ENCODE measurements around the gene CHCHD6.

Gene CHCHD6

DNA sequence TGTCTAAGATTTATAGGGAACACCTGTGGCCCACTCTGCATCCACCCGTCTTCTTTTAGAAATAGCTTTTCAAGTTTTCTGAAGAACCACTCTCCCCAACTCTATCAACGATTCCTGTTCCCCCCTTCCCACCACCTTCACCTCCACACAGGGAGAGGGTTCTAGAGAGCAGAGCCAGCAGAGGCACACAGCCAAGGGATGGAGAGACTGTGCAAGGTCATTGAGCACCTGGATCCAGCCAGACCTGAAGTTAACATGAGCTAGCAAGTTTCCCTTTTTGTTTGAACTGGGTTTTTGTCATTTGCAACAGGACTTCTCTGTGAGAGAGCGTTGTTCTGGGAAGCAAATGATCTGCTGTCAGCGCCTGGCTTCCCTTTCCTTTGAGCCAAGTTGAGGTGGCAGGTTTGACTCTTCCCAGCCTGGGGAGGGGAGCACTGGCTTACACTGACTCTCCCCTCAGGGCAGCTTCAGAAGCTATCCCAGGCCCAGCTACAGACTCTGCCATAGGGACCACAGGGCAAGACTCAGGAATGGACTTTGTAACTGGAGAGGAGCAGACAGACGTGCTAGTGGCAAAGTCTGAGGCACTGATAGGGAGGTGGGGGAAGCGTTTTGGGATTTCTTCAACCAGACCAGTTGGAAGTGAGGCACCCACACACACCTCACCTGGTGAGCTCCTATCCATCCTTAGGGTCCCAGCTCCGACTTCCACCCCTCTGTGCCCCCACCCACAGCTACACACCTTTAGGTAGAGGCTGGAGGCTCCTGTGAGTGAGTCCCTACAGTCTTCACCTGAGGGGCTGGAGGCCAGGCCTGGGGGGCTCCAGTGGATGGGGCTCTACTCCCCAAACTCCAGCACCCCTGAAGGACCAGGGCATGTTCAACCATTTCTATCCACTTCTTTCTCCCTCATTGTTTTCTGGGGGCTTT lies 259.5 kb downstream of the CHCHD6 start:
- FAIRE-seq: no peak

DNA sequence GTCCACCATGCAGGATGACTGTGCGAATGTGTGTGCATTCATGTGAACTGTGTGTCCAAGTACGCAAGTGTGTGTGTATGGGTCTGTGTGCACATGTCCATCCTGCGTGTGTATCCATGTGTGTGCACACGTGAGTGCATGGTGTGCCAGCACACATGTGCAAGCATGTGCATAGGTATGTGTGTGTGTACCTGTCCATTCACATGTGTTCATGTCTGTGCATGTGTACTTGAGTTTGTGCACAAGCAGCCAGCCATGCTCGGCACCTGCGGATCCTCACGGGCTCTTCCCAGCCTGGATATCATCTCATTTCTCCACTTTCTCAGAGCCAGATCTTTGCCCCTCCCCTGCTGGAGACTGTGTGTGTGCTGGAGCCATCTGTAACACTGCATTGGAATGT lies 260.2 kb downstream of the CHCHD6 start:
- no peak for FAIRE-seq

DNA sequence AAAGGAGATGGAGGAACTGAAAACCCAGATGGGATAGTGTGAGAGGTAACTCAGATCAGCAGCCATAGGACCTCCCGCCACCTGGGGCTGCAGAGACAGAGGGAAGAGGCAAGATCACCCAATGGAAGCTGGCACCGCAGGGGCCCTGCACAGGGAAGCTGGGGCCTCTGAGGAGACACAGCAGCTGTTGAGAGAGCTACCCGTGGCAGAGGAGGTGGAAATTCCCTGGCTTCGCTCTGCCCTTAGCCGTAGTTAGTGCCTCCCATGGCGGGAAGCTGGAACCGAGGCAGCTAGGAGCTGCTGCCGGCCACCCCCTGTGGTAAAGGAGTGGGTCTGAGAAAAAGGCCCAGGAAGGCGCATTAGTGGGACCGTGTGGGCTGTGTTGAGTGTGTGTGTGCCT lies 260.9 kb downstream of the CHCHD6 start:
- FAIRE-seq: no peak

DNA sequence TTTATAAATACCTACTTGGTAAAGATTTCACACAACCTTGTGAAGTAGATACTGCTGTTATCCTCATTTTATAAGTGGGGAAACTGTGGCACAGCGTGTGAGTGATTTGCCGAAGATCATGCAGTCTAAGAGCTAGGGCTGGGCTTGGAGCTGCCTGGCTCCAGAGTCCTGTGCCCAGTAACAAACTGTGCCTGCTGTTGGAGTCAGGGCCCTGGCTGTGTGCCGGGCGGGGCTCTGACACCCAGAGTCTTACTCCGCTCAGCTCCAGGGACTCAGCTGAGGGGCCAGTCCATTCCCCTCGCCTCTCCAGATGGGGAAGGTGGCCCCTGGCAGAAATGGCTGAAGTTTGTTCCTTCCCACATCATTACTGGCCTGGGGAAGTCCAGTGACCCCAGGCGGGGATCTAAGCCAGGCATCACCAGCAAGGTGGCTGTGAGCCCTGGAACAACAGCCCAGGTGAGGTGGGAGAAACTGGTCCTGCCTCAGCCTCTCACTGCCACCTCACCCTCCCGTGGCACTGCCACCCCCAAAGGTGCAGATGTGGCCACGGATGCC lies 261.6 kb downstream of the CHCHD6 start:
- FAIRE-seq: no peak

DNA sequence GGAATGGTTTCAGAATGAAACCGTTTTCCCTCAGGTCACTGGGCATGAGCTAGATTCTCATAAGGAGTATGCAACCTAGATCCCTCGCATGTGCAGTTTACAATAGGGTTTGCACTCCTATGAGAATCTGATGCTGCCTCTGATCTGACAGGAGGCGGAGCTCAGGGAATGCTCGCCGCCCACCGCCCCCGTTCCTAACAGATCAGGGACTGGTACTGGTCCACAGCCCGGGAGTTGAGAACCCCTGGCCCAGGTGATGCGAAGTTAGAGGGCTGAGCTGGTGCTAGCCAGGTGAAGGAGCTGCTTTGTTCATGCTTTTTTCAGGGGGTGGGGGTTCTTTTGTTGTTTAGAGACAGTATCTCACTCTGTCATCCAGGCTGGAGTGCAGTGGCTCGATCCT lies 263.3 kb downstream of the CHCHD6 start:
- FAIRE-seq: no peak

DNA sequence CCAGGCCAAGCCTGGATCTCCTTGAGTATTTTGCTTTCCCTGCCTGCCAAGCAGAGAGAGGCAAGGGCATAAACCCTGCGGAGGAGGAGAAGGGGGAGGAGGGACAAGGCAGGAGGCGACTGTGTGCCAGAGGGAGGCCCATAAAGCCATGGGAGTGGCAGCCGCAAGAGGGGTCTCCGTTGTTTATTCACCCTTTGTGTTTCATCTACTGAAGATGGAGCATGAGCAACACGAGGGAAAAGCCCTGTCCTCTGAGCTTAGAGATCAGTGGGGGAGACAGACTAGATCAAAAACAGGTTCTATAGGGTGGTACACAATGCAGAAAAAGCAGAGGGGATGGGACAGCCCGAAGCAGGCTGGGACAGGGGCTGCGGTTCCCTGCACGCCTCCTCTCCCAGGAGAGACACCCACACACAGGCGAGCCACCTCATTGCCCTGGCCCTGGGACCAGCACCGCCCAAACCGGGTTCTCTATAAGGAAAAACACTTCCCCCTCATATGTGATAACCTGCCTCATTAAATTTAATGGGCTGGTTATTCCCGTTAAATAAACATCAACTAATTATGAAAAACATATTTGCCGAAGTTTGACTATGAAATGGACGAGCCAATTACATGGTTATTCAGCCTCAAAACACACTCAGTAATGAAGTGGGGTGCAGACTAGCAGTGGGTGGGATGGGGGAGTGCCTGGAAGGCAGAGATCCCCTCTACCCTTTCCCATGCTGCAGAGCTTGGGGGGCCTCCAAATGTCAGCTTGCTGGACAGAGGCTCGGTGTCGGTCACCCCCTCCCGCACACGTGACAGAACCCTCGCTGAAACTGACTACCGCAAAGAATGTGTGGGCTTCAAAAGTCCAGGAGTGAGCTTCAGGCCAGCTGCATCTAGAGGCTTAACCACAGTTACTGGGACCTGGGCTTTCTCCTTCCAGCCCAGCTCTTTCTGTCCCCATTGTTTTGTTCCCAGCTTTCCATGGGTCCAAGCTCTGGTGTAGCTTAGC lies 264.7 kb downstream of the CHCHD6 start:
- no peak for FAIRE-seq

DNA sequence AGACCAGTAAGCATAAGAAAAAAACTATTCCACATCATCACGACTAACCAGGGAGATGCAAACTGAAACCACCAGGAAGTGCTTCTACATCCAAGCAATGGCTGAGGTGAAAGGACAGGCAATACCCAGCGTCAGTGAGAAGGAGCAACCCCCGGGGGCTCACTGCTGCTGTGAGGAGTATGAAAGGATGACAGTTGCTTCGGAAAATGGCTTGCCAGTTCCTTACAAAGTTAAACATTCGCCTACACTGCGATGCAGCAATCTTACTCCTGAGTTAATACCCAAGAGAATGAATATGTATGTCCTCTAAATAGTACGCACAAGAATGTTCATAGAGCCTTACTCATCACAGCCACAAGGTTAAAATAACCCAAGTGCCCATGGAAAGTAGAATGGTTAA lies 265.5 kb downstream of the CHCHD6 start:
- no peak for FAIRE-seq

DNA sequence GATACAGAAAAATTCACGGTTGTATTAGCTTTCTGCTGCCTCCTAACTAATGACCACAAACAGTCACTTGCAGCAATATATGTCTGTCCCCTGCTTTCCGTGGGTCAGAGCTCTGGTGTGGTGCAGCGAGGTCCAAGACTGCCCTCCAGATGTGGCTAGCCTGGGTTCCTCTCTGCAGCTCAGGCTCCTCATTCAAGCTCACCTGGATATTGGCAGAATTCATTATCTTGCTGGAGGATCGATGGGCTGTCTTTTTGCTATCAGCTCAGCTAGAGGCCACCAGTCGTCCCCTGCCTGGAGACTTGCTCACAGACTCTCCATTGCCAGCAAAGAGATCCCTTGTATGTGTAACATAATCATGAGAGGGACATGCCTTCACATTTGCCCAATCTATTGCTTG lies 266.1 kb downstream of the CHCHD6 start:
- no peak for FAIRE-seq

DNA sequence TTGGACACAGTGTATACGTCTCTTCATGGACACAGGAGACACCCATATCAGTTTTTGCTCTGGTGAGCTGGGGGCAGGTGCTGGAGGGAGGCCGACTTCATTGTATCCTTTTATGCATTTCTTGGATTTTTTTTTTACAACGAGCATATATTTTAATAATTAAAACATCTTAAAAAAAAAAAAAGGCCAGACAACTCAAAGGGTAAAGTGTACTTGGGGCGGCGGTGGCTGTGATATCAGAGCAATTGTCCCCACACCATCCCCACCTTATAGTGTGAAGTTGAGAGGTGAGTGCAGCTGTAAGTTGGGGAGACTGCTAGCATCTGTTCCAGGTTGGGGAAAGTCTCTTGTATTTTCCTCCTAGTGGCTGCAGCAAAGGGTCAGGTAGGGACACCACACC lies 266.9 kb downstream of the CHCHD6 start:
- no peak for FAIRE-seq

DNA sequence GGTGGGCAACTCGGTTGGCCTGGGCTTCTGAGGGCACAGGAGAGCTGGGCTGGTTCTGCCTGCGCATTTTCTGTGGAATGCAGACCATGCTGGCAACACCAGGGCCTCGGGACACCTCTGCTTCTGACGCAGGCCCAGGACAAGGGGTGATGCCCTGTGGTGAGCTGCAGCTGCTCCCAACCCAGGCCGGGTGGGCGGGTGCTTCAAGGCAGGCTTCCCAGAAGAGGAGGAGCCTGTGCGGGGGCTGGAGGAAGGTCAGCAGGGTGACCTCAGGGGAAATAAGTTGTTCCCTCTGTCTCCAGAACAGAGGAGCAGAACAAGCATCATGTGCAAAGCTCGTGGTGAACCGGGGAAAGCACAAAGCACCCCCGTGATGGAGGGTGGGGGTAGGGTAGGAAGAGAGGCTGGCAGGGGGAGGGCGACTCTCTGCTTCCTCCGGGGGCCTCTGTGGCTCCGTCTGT lies 267.9 kb downstream of the CHCHD6 start:
- FAIRE-seq: no peak

DNA sequence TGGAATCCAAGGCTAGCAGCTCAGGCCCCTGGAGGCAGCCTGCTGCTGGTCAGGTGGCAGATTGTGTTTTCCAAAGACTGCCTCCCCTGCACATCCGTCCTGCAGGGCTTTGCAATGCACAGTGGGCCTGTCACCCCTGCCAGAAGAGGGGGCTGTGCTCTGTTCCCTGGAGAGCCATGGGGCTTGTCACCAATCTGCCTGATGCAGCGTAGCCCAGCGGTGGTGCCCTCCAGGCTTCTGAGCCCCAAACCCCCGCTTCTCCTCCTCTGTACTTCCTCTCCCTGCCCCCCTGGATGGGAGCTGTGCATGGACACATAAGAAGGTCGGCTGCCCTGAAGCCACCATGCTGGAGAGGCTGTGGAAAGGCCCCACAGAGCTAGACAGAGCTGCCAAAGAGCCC lies 268.8 kb downstream of the CHCHD6 start:
- FAIRE-seq: no peak

DNA sequence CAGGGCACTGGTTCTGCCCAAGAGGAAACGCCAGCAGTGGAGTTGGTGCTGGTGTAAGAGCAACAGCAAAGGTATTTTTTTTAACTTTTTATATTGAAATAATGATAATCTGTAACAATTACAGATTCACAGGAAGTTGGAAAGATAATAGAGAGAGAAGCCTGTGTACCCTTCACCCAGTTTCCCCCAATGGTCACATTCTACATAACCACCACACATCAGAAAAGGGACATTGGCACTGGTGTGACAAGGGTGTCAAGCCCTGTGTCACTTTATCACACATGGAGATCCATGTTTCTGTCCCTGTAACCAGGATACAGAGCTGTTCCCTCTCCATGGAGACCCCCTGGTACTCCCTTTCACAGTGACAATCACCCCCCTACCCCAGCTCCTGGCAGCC lies 269.8 kb downstream of the CHCHD6 start:
- FAIRE-seq: no peak

DNA sequence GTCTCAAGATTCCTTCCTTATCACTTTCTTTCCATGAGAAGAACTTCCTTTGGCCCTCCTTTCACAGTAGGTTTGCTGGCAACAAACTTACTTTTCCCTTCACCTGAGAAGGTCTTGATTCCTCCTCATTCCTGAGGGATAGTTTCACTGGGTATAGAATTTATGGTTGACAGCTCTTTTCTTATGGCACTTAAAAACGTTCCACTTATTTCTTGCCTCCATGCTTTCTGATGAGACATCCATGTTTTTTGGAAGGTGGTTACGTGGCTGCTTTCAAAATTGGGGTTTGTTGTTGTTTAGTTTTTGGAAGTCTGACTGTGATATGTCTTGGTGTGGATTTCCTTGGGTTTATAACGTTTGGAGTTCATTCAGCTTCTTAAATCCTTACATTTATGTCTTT lies 270.7 kb downstream of the CHCHD6 start:
- FAIRE-seq: no peak

DNA sequence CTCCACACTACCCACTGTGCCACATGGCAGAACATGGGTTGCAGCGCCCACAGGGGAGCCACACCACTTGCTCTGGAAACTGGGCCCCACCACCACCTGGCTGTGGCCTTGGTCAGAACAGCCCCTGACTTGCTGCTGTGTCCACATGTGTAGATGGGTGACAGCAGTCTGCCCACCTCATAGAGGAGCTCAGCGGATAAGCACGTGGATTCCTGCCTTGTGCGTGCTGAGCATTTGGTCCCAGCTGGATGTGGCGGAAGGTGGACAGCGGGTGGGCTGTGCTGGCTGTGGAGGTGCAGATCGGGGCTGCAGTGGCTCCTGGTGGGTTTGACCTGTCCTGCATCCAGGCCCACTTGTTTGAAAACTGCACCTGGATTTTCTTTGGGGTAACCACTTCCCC lies 272.9 kb downstream of the CHCHD6 start:
- no peak for FAIRE-seq

DNA sequence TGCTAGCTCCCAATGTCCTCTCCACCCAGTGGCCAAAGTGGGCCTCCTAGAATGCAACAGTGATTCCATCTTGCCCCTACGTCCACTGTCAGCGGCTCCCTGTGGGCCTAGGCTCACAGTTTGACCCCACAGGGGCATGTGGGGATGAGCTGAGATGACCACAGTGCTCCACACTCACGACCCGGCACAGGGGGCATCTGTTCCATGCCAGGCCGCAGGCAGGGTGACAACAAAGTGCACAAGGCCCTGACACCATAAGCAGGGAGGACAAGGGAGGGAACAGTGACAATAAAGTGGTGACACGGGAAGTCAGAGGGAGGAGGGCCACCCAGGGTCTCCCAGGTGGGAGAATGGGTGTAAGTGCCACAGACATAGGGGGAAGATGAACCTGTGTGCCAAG lies 273.8 kb downstream of the CHCHD6 start:
- no peak for FAIRE-seq

DNA sequence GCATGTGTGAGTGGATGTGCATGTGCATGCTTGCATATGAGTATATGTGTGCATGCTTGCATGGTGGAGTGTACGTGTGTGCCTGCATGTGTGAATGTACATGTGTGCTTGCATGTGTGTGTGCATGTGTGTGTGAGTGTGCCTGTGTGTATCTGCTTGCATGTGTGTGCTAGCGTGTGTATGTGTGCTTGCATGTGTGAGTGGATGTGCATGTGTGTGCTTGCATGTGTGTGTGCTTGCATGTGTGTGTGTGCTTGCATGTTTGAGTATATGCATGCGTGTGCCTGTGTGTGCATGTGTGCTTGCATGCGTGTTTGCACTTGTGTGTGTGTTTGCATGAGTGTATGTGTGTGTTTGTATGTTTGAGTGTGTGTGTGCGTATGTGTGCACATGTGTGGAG lies 274.3 kb downstream of the CHCHD6 start:
- FAIRE-seq: no peak

DNA sequence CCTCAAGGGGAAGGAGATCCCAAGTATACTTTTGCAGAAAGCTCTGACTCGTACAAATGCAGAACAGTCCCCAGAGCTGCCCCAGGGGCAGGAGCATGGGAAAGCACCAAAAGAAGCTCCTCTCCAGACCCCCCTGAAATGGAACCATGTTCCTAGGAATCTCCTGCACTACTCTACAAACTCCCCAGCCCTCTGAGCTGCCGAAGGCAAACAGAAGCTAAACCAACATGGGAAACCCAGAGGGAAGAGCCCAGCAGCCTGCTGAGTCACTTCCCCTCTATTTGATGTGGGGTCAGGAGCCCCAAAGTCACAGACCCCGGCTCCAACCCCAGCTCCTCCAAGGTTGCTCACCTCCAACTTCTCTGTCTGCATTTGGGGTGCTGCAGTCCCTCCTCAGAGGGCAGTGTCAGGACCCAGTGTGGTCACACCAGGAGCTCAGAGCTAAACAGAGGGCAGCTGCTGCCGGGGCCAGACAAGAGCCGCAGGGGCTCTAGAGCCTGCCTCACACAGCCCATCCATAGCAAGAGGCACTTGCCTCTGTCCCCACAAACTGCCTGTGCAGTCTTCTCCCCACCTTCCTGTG lies 275.1 kb downstream of the CHCHD6 start:
- FAIRE-seq: no peak

DNA sequence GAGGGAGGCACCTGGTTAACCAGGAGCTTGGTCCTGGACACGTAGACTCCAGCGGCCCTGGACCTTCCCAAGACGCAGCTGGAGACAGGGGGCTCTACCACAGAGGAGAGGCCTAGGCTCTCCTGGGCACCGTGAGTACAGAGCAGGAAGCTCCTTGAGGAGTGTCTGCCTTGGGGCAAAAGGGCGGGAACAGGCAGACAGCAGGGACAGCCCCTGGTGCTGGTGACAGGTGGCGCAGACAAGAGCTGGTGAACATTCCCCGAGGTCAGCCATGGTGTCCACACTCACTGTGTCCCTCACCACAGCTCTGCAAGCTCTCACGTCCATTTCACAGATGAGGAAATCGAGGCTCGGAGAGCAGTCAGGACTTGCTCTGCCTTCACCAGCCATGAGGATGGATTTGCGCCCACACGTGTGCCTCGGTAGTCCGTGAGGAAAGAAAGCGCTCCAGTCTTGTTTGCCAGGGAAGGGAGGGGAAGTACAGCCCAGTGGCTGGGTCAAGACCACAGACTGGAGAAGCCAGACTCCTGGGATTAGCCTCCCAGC lies 276.3 kb downstream of the CHCHD6 start:
- FAIRE-seq: no peak

DNA sequence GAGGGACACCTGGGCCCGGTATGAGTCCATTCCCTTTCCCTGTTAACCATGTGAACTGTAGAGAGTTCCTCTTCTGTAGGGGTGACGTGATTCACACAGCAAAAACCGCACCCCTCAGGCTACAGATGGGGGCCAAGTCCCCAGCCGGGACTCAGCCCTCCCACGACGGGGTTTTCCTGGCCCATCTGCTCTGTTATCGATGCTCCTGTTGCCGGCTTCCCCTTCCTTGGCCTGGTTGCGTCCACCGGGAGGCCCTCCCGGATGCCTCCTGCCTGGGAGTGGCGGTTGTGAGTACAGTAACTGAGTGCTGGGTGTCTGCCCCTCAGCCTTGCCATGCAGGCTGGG lies 278.1 kb downstream of the CHCHD6 start:
- FAIRE-seq: no peak

DNA sequence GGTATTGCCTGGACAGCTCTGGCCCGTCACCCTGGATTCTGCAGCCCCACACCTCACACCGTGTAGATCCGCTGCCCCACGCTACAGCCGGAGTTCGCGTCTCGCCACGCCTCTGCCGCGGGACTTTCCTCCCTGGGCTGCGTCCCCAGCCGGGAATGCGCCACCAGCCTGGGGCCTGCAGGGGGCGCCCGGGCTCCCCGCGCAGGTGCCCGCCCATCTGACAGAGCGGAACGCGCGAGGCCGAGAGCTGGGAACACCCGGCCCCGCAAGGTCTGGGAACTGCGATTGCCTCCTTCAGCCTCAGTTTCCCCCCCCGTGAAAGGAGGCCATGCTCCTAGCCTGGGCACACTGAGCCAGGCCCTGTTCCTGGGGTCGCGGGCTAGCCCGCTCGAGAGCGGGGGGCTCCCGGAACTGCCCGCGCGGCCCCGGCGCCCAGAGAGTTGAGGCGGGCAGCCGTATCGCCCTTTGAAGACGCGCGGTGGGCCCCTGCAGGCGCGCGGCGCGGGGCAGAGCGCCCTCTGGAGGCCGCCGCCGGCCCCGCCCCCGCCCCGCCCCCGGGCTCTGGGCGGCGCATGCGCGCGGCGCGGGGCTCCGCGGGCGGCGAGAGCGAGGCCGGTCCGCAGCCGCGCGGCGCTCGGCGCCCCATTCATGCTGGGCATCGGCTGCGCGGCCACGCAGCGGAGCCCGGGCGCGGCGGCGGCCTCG lies 278.6 kb downstream of the CHCHD6 start, which contains the start of gene PLXNA1:
TSS of gene PLXNA1 (plus strand) at position 645 of the 705 bp plus-strand sequence. CDS start 5,479 bp downstream, outside the sequence.
- no peak for FAIRE-seq

DNA sequence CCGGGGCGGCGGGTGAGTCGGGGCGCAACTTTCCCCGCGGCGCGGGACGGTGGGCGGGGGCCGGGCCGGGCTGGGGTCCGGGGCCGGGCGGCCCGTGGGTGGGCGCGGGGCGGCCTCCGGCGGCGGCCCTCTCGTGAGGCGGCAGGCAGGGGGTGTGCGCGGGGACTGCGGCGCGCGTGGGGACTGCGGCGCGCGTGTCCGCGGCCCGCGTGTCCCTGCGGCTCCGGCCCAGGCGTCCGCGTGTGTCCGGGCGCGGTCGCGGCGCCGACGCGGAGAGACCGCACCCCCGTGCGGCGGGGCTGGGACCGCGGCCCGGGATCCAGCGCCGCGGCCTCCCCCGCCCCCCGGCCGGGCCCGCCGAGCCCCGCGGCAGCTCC lies 279.2 kb downstream of the CHCHD6 start:
- no peak for FAIRE-seq

Measured in endometrium (tissue), 2 donors.